H54 (cell line): ENCODE measurements around the gene NIPAL3.
A peak's percentile ranks its signal among the peaks of the same experiment; 100 is the strongest.

Source experiments
- DNase-seq: peaks from one replicate; pipeline ENCODE4 v3.0.0; 2011; ENCODE audit warnings: low spot score, mixed read lengths; ENCODE audit not compliant: insufficient read length
- FAIRE-seq: peaks from 3 replicates; lab custom pipeline; 2011; peaks lifted over from hg19 to GRCh38; lab: Jason Lieb, UNC
- POLR2A ChIP-seq: IDR thresholded peaks from 2 replicates; pipeline ENCODE4 v1.6.1; 2011; ENCODE audit warnings: low read depth, mild to moderate bottlenecking, low read length

NIPAL3 gene

DNA sequence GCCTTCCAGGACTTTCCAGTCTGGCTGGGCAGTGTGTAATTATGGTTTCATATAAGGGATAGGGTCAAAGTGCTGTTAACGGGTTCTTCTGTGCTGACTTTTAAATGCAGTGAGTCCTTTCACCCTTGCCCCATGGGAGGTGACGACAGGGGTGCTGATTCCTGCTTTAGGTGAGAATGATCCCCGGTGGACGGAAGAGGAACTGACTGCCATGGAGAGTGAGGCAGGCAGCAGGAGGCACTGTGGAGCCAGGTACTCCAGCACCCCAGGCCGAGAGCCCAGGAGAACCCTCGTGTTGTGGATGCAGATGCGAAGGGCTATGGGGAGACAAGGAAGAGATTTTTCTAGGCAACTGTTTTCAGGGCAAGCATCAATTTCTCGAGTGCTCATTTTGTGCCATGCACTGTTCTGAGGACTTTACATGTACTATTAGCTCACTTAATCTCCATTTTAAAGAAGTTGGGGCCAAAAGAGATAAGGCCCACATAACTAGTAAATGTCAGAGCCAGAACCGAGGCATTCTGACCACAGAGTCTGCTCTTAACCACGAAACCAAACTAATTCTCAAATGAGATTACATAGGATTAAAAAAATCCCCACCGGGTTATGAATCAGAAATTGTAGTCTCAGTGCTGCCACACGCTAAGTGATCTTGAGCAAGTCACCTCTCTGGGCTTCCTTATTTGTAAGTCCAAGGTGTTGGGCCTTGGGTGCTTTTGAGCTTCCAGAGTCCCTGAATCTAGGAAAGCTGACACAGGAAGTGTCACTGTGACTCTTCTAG, 30.3 kb upstream of the NIPAL3 start:
- TF ChIP-seq POLR2A = no peak
- FAIRE-seq = no peak
- DNase-seq = no peak

DNA sequence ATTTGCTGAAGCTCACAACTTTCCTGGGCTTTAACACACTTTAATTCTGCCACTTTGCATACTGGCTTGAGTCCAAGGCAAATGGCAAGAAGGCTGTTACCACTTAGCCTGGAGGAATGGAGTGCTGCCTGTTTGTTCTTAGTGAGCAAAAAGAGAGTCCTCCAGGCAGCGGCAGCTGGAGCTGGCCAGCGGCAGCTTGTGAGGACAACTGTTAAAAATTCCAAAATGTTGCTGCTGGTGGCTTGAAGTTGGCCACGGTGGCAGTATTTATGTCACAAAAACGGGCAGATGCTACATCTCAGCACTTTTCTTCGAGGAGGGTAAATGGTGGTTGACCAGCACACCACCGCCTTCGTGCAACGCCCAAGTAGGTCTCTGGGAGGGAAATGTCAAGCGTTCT, 29.4 kb upstream of the NIPAL3 start:
- TF ChIP-seq POLR2A = no peak
- DNase-seq = no peak
- FAIRE-seq = no peak

DNA sequence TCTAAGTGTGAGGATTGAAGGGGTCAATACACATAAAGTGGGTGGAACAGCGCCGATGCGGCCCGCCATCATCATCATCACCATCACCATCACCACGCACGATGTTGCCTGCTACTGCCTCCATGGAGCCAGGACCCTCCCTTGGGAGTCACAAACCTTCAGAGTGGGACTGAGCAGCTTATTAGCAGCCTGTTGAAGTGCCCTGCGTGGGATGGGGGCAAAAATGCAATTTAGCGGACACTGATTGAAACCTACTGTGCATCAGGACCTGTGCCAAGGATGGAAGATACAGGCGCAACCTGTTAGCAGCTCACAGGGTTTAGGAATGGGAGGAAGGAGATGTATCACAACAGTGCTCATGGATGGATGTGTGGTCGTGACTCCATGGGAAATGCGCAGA, 28.7 kb upstream of the NIPAL3 start:
- FAIRE-seq (no peak), DNase-seq (no peak)
- no peak for TF ChIP-seq POLR2A

- no peak for DNase-seq
- no peak for TF ChIP-seq POLR2A
- no peak for FAIRE-seq
Measured at GRCh38 chr1:24387636-24388175, 27.9 kb upstream of the NIPAL3 start.

GRCh38 chr1:24388331-24388885, 27.2 kb upstream of the NIPAL3 start:
- FAIRE-seq = no peak
- no peak for TF ChIP-seq POLR2A
- DNase-seq = no peak

DNA sequence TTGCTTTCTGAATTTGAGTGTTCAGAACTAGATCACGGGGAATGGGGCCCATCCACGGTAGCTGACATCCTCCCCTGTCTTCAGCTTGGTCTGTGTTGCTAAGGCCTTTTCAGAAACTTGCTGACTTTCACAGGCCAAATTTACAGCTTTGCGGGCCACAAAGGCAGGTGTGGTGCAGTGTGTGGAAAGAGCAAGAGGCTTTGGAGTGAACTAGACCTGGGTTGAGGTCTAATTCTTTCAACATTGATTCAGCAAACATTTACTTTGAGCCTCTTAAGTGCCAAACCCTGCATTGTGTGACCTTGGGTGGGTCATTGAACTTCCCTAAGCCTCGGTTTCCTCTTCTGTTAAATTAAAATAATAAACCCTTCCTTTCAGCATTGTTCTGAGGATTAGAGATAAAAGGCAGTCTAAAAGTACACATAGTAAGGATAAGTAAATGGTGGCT, 26.3 kb upstream of the NIPAL3 start:
- DNase-seq = no peak
- no peak for TF ChIP-seq POLR2A
- FAIRE-seq = no peak

DNA sequence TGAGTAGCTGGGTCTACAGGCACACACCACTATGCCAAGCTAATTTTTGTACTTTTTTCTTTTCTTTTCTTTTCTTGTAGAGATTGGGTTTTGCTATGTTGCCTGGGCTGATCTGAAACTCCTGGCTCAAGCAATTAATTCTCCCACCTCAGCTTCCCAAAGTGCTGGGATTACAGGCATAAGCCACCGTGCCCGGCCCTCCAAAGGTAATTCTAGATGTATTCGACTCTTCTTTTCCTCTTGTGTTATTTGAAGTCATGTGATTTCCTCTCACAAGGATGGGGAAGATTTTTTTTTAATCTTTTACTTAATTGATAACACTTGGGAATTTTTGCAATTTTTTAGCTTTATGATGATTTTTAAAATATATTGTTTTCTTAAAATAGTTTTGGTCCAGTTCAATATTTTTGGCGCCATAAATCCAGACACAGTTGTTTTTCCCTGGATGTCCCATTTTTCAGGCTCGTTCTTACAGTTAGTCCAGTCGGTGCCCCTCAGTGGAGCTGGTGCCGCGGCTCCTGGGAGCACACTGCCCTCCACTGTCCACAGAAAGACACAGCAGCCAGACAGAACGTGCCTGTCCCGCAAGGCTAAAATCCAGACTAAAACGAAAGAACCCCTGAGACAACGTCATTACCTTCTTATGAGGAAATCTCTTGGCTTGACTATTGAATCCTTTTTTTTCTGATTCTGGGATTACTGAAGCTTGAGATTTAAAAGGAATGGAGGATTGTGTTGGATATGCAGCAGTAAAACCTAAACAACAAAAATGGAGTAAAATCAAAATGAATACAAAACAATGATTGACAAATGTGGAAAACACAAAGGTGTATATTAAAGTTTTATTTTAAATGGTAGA, 24.4 kb upstream of the NIPAL3 start:
- FAIRE-seq = peak; percentile 23
- peak; percentile 38 for DNase-seq
- no peak for TF ChIP-seq POLR2A

- no peak for TF ChIP-seq POLR2A
- FAIRE-seq (peak; percentile 82), DNase-seq (no peak)
Measured at GRCh38 chr1:24391882-24392603, 23.6 kb upstream of the NIPAL3 start.

DNA sequence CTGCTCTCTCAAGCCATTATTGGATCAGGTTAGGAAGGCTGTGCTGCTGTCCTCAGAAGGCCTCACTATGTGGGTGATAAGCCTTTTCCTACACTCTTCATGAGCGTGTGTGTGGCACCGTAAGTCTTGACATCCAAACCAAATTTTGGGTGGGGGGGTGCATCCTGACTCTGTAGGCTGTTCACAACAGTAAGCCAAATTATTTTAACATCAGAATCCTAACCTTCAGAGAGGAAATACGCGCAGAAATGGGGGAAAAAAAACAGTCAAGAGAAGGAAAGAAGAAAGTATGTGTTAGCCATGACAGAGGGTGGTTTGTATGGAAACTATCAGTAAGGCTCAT, 23.0 kb upstream of the NIPAL3 start:
- DNase-seq (no peak), FAIRE-seq (no peak)
- no peak for TF ChIP-seq POLR2A

- FAIRE-seq = no peak
- no peak for DNase-seq
- TF ChIP-seq POLR2A = no peak
Measured at GRCh38 chr1:24392982-24393650, 22.5 kb upstream of the NIPAL3 start.

DNA sequence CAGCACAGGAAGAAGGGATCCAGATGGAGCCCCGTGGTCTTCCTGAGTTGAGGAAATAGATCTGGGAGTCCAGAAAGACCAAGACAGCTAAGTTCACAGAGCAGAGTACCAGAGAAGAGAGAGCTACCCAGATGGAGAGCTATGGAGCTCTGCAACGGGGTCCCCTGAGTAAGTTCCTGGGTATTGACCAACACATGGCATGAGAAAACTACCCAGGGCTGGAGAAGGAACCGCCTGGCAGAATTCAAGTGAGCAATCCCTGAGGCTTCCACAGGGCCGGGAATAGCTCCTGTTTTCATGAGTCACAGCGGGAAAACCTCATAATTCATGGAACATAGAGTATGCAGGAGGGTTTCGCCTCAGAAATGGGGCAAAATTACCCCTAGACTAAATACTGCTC, 21.7 kb upstream of the NIPAL3 start:
- peak; percentile 42 for DNase-seq
- no peak for TF ChIP-seq POLR2A
- peak; percentile 86 for FAIRE-seq

DNA sequence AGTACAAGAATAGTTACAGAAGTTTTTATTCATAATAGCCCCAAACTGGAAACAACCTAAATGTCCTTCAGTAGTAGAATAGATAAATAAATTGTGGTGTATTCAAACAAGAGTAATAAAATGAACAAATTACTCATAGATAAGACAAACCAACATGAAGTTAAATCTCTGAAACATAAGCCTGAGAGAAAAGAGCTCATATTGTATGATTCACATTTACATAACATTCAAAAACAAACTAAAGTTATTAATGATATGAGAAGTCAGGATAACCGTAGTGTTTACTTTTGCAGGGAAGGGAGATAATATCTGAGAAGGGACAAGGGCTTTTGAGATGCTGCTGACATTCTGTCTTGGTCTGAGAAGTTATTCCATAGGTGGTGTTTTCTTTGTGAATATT, 15.5 kb upstream of the NIPAL3 start:
- FAIRE-seq = no peak

GRCh38 chr1:24403806-24404205, 11.8 kb upstream of the NIPAL3 start:
- FAIRE-seq (no peak), DNase-seq (no peak)

More for the DNA sequence above, 15.5 kb upstream of the NIPAL3 start:
- TF ChIP-seq POLR2A = no peak
- DNase-seq = no peak

More at GRCh38 chr1:24403806-24404205, 11.8 kb upstream of the NIPAL3 start:
- TF ChIP-seq POLR2A = no peak
